Neuron (in vitro differentiated cells): Measurements from ENCODE around the gene DNAH8.

Experiments used
- H2AFZ ChIP-seq: one replicate; pipeline ENCODE4 v1.6.1; 2013; ENCODE audit warnings: low read depth, mild to moderate bottlenecking, inconsistent platforms, low read length, moderate library complexity
- H3K27me3 ChIP-seq: one replicate; pipeline ENCODE4 v1.6.1; 2013; ENCODE audit warnings: low read length; ENCODE audit not compliant: insufficient read depth
- H3K36me3 ChIP-seq: one replicate; pipeline ENCODE4 v1.6.1; 2013; ENCODE audit warnings: low read length; ENCODE audit not compliant: insufficient read depth
- H3K4me1 ChIP-seq: one replicate; pipeline ENCODE4 v1.6.1; 2013; ENCODE audit warnings: low read length; ENCODE audit not compliant: insufficient read depth
- H3K4me3 ChIP-seq: 2 replicates; pipeline ENCODE4 v1.5.1; 2013; ENCODE audit warnings: mild to moderate bottlenecking, low read length, moderate library complexity
- H3K9me3 ChIP-seq: one replicate; pipeline ENCODE4 v1.6.1; 2013; ENCODE audit warnings: low read length

DNAH8 gene, protein sequence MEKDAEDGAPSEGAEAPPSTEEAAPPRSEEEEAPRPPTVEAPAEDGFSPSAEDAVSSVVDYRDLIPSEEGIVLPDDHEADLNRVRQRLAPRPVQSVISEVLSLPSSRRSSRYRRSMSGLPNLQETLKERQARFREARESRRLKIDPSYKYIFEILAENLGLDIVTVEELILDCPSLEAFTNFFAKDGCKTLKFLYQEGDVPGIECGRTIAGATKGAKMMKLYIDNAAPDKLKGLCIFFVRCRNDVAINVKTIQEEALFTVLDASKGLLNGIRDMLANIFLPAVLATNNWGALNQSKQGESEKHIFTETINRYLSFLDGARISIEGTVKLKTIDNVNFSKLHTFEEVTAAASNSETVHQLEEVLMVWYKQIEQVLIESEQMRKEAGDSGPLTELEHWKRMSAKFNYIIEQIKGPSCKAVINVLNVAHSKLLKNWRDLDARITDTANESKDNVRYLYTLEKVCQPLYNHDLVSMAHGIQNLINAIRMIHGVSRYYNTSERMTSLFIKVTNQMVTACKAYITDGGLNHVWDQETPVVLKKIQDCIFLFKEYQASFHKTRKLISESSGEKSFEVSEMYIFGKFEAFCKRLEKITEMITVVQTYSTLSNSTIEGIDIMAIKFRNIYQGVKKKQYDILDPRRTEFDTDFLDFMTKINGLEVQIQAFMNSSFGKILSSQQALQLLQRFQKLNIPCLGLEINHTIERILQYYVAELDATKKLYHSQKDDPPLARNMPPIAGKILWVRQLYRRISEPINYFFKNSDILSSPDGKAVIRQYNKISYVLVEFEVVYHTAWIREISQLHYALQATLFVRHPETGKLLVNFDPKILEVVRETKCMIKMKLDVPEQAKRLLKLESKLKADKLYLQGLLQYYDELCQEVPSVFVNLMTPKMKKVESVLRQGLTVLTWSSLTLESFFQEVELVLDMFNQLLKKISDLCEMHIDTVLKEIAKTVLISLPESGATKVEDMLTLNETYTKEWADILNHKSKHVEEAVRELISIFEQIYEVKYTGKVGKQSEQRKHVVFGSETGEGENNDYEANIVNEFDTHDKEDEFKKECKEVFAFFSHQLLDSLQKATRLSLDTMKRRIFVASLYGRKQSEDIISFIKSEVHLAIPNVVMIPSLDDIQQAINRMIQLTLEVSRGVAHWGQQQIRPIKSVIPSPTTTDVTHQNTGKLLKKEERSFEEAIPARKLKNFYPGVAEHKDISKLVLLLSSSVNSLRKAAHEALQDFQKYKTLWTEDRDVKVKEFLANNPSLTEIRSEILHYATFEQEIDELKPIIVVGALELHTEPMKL (N-terminal part only)

DNA sequence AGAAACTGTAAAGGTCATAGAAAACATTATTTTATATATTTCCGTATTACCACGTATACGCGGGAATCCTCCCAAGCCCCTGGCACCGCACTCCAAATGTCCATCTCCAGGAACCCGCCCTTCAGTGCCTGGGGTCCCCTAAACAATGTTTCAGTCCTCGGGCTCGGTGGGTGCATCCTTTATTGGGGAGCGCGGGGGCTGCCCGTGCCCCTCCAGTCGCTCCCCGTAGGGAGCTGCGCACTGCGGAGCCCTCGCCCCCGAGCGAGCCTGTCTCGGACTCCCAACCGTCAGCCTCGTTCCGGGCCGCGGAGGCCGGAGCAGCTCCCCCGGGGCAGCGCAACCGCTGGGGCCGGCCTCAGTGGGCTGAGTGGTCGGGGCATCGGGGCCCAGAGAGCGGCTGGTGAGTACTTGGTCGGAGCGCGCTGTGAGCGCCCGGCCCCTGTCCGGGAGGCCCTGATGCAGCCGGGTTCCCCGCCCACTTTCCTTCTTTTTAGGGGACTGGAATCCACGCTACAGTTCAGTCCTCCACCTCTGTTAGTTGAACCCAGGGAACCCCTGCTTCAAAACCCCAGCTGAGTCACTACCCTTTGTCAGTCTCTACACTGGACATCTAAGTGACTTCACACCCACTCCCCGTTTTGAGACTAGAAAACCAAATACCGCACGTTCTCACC, at the start of gene DNAH8:
Gene DNAH8, plus strand, starts transcription at position 296 of the 674 bp plus-strand sequence. CDS start 7,499 bp downstream, outside the sequence.
- Histone ChIP-seq H3K4me1 (no peaks in the 10 kb centered on the region), H3K9me3 (no peaks in the 10 kb centered on the region), H2AFZ (no peak within 1 kb of the TSS), H3K36me3 (no peaks in the 10 kb centered on the region), H3K4me3 (no peak within 1 kb of the TSS), H3K27me3 (no peaks in the 10 kb centered on the region)

DNA sequence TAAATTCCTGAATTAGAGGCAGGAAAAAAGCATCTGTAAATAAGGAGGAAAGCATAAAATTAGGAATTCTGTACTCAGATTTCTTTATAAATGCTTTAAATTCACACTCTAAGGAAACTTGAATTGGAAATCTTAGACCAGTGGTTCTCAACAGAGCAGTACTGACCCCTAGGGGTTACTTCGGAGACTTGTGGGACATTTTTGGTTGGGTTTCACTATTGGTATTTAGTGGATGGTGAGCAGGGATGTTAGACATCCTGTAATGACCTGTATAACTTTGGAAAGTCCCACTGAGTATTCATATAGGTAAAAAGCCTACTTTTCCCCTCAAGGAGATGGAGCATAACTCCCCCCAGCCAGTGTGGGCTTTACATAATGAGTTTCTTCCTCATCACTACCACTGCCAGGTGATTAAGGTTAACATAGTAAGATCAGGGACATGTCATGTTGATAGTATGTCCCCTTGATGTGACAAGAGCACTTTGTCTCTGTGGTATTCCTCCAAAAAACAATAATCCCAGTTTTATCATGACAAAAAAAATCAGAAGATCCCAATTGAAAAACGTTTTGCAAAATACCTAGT, 43.1 kb upstream of the DNAH8 start:
- Histone ChIP-seq H3K9me3 (no peaks in the 10 kb centered on the region), H3K4me3 (no peak overlapping the region), H3K4me1 (no peaks in the 10 kb centered on the region), H2AFZ (no peak overlapping the region), H3K27me3 (no peaks in the 10 kb centered on the region), H3K36me3 (peaks cover 18% of the 10 kb centered on the region)

DNA sequence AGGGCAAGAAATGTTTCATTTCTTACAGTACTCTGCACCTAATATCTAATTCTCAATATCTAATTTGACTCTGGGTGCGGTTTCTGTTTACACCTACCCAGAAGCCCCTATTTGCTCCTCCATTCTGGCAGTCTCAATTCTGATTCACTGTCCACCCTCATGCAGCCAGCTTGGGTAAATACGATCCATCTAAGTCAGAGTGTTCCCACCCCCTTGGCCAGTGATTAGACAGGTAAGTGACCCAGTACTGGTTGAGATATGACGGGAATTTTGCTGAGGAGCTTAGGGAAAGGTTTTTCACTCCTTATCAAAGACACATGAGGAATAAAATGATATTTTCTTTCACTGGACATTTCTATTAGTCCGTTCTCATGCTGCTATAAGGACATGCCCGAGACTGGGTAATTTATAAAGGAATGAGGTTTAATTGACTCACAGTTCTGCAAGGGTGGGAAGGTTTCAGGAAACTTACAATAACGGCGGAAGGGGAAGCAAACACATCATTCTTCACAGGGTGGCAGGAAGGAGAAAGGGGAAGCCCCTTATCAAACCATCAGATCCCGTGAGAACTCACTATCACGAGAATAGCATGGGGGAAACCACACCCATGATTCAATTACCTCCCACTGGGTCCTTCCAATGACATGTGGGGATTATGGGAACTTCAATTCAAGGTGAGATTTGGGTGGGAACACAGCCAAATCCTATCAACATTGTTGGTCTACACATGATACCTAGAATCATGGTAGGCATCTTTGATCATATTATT, 41.5 kb upstream of the DNAH8 start:
- Histone ChIP-seq H3K4me1 (no peaks in the 10 kb centered on the region), H3K9me3 (no peaks in the 10 kb centered on the region), H2AFZ (no peak overlapping the region), H3K36me3 (peaks cover 24% of the 10 kb centered on the region), H3K27me3 (no peaks in the 10 kb centered on the region), H3K4me3 (no peak overlapping the region)

DNA sequence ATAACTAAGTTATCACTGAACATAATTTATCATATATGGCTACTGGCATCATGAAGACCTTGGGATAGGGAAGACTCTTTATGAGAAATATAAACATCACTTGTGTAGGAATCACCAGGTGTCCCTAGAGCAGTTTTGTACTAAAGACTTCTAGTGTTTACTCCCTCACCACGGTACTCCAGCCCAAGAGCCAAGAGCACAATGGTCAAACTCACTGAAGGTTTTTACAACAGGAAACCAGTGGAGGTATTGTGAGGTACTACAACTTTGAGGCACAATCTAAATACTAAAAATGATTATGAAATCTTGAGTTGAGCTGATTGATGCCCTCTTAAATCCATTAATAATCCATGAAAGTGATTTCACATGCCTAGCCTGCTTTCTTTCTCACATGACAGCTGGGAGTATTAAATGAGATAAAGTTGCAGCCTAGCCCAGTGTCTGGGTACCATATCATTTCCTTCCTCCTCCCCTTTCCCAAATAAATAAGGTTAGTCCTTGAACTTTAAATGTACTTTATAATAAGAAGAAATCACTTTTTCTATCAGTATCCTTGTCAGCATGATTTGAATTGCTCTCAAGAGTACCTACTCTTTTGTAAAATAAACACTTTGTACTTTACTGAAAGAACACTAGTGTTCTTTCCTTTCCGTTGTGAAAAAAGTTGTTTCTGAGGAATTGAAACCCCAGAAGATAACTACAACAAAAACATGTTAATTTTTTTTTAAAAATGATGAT, 38.7 kb upstream of the DNAH8 start:
- no peaks in the 10 kb centered on the region for H3K4me1 ChIP-seq
- H2AFZ ChIP-seq: no peak overlapping the region
- no peaks in the 10 kb centered on the region for H3K27me3 ChIP-seq
- H3K9me3 ChIP-seq: no peaks in the 10 kb centered on the region
- no peak overlapping the region for H3K4me3 ChIP-seq
- peaks cover 41% of the 10 kb centered on the region for H3K36me3 ChIP-seq

DNA sequence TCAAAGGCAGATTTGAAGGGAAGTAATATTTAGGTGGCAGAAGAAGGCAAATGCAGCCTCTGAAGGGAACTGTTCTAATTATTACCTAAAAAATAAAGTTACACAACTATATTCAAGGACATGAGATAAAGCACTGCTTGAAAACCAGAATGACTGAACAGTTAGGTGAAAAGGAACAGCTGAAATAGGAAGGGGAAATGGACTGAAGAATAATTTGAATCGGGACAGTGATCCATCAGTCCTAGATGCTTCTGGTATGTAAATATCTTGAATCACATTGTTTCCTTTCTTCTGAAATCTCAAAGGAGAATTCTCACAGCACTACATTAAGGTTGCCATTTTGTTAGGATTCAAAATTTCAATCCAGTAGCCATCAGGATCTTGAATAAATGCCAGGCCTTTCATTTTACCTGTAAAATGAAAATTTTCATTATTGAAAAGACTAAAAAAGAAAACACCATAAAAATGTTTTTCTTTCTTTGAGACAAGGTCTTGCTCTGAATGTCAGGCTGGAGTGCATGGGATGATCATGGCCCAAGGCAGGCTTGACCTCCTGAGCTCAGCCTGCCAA, 38.1 kb upstream of the DNAH8 start:
- H3K4me1 ChIP-seq: no peaks in the 10 kb centered on the region
- no peaks in the 10 kb centered on the region for H3K9me3 ChIP-seq
- no peak overlapping the region for H2AFZ ChIP-seq
- peaks cover 48% of the 10 kb centered on the region for H3K36me3 ChIP-seq
- no peak overlapping the region for H3K4me3 ChIP-seq
- no peaks in the 10 kb centered on the region for H3K27me3 ChIP-seq

DNA sequence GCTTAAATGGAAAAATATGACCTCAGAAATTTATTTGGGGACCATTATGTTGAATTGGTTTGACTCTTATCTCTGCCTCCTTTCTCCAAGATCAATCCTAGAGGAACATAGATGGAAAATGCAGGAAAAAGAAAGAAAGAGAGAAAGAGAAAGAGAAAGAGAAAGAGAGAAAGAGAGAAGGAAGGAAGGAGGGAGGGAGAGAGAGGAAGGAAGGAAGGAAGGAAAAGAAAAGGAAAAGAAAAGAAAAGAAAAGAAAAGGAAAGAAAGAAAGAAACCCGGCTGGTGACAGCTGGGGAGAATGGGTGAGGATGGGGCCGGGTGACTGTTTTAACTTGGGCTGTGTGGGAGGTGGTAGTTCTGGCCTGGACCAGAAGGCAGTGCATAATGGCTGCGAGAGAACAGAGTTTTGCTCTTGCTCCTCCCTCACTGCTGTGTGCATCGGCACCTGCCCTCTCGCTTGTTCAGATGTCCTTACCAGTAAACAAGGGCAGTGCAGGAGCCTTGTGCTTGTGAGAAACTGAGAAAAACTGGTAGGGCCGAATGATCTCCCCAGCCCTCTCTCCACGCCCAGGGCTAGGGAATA, 36.8 kb upstream of the DNAH8 start:
- no peak overlapping the region for H3K4me3 ChIP-seq
- no peaks in the 10 kb centered on the region for H3K9me3 ChIP-seq
- peaks cover 60% of the 10 kb centered on the region for H3K36me3 ChIP-seq
- no peaks in the 10 kb centered on the region for H3K4me1 ChIP-seq
- no peaks in the 10 kb centered on the region for H3K27me3 ChIP-seq
- H2AFZ ChIP-seq: no peak overlapping the region

DNA sequence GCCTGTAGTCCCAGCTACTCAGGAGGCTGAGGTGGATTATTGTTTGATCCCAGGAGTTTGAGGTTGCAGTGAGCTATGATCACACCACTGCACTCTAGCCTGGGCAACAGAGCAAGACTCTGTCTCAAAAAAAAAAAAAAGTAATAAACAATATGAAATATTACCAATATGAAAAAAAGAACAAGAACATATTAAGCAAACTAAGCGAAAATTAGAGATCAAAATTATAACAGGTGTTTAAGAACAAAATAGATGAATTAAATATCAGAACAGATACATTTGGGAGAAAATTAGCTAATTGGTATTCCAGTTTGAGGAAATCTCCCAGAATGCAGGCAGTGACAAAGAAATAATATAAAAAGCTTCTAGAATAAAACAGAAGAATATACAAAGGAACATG, 35.4 kb upstream of the DNAH8 start:
- H3K4me1 ChIP-seq: no peaks in the 10 kb centered on the region
- no peaks in the 10 kb centered on the region for H3K9me3 ChIP-seq
- no peaks in the 10 kb centered on the region for H3K27me3 ChIP-seq
- H3K36me3 ChIP-seq: peaks cover 67% of the 10 kb centered on the region
- no peak overlapping the region for H2AFZ ChIP-seq
- H3K4me3 ChIP-seq: no peak overlapping the region

DNA sequence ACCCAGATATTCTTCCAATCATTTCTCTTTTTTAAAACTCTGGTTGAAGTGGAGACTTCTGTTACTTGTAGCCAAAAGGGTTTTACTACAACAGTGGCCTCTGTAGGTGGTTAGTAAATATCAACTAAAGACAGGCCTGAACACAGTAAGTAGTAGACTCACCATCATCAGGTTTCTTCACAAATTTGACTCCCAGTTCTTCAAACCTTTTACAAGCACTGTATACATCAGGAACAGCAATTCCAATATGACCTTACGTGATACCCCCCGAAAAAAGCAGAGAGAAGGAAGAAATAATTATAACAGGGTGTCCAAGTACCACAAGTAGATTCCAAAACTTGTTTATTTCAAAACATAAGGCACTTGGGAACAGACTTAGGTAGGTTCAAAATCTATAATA, 33.3 kb upstream of the DNAH8 start:
- Histone ChIP-seq H3K36me3 (peaks cover 61% of the 10 kb centered on the region), H3K4me1 (no peaks in the 10 kb centered on the region), H3K27me3 (no peaks in the 10 kb centered on the region), H3K4me3 (no peak overlapping the region), H2AFZ (no peak overlapping the region), H3K9me3 (no peaks in the 10 kb centered on the region)

DNA sequence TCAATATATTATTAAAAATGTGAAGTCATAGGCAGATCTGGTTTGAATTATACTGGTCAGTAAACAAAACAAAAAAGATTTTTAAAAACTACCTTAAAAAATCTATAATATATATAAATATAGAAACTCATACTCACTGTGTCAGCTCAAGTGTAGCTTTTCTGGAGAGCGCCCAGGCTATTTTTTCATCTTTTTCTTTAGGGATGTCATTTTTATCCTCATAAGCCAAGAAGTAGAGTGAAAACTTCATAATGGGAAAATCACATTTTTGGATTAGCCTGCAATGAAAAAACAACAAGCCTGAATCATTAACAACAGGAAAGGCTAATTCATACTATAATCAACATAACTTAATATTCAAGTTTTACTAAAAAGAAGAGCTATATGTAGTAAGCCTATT, 30.9 kb upstream of the DNAH8 start:
- H3K4me1 ChIP-seq: no peaks in the 10 kb centered on the region
- H3K4me3 ChIP-seq: no peak overlapping the region
- H2AFZ ChIP-seq: no peak overlapping the region
- H3K36me3 ChIP-seq: peaks cover 56% of the 10 kb centered on the region
- no peaks in the 10 kb centered on the region for H3K9me3 ChIP-seq
- H3K27me3 ChIP-seq: no peaks in the 10 kb centered on the region

DNA sequence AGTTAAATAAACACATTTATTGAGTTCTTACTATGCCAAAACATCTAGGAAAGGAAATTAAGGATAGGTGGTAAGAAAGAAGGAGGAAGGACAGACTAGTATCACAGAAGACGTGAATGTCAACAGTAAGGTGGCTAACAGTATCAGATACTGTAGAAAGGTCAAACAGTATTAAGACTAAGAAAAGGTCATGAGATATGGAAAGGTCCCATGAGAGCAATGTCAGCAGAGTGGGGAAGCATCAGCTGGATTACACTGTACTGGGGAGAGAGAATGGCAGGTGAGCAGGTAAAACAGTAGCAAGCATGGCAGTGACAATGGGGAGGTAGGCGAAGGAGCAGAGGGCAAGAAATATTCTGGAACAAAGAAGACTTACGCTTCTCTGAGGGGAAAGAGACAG, 30.2 kb upstream of the DNAH8 start:
- H3K4me3 ChIP-seq: no peak overlapping the region
- no peaks in the 10 kb centered on the region for H3K27me3 ChIP-seq
- H2AFZ ChIP-seq: no peak overlapping the region
- no peaks in the 10 kb centered on the region for H3K9me3 ChIP-seq
- H3K36me3 ChIP-seq: peaks cover 52% of the 10 kb centered on the region
- H3K4me1 ChIP-seq: no peaks in the 10 kb centered on the region
